Stimulated activated CD8-positive, alpha-beta memory T cell treated with anti-CD3 and anti-CD28 coated beads, Interleukin-15, amount 100 ng/mL, for 1 hour (primary cell): ENCODE measurements around the gene KSR2.

Experiments
- DNase-seq: peaks from one replicate; pipeline ENCODE4 v3.0.0-alpha.2; 2020; ENCODE audit warnings: low read depth

Gene KSR2

GRCh38 chr12:117456076-117456475 is 512.7 kb downstream of the KSR2 start:
- DNase-seq, result no peak

GRCh38 chr12:117453961-117454360 is 514.8 kb downstream of the KSR2 start:
- DNase-seq, result no peak

GRCh38 chr12:117452112-117452511 is 516.7 kb downstream of the KSR2 start:
- no peak for DNase-seq

GRCh38 chr12:117450209-117450608 is 518.6 kb downstream of the KSR2 start:
- no peak for DNase-seq

- DNase-seq, result no peak
Observed at GRCh38 chr12:117447665-117448366, 521.0 kb downstream of the KSR2 start.

GRCh38 chr12:117444781-117445180 is 524.0 kb downstream of the KSR2 start:
- DNase-seq, result no peak

- DNase-seq, result no peak
Observed at GRCh38 chr12:117441751-117442150, 527.0 kb downstream of the KSR2 start.

GRCh38 chr12:117440384-117440783 is 528.4 kb downstream of the KSR2 start:
- DNase-seq, result no peak

GRCh38 chr12:117439531-117440001 is 529.2 kb downstream of the KSR2 start:
- no peak for DNase-seq

GRCh38 chr12:117438809-117439208 is 530.0 kb downstream of the KSR2 start:
- DNase-seq, result no peak

GRCh38 chr12:117437516-117438255 is 531.1 kb downstream of the KSR2 start:
- DNase-seq, result no peak

GRCh38 chr12:117433878-117434277 is 534.9 kb downstream of the KSR2 start:
- no peak for DNase-seq

- DNase-seq, result no peak
Observed at GRCh38 chr12:117430246-117430645, 538.5 kb downstream of the KSR2 start.

GRCh38 chr12:117427211-117427610 is 541.6 kb downstream of the KSR2 start:
- DNase-seq, result no peak

GRCh38 chr12:117421987-117422386 is 546.8 kb downstream of the KSR2 start:
- DNase-seq, result no peak

GRCh38 chr12:117421068-117421752 is 547.6 kb downstream of the KSR2 start:
- DNase-seq, result no peak

GRCh38 chr12:117417004-117417403 is 551.8 kb downstream of the KSR2 start:
- DNase-seq, result no peak

- DNase-seq, result no peak
Observed at GRCh38 chr12:117412465-117413188, 556.2 kb downstream of the KSR2 start.

- DNase-seq, result no peak
Observed at GRCh38 chr12:117409286-117409685, 559.5 kb downstream of the KSR2 start.

- no peak for DNase-seq
Observed at GRCh38 chr12:117408161-117408791, 560.5 kb downstream of the KSR2 start.

GRCh38 chr12:117404940-117405339 is 563.9 kb downstream of the KSR2 start:
- DNase-seq, result no peak
